Stomach (tissue), 4 donors: ENCODE results near the gene SUPT4H1.

Experiments
- CTCF ChIP-seq, 7 experiments: fragments of 450-650 bp in 4 of 7; fragments of 200-600 bp in 3 of 7; sonication (generic) in 3 of 7; IDR thresholded peaks; one replicate each; pipeline ENCODE4 v1.5.1; 2016 to 2019; ENCODE audit warnings: antibody characterized with exemption in 7 of 7, control low read depth in 2 of 7, mild to moderate bottlenecking in 1 of 7
- EP300 ChIP-seq: sonication (generic); formaldehyde crosslinking; IDR thresholded peaks from one replicate; pipeline ENCODE4 v1.6.1; 2017; ENCODE audit warnings: antibody characterized with exemption
- POLR2A ChIP-seq, 4 donors: fragments of 450-650 bp; IDR thresholded peaks; one replicate each; pipeline ENCODE4 v1.6.1; 2016; ENCODE audit warnings: antibody characterized with exemption in 4 of 4, control low read depth in 2 of 4, mild to moderate bottlenecking in 1 of 4, moderate library complexity in 1 of 4

- TF ChIP-seq CTCF (IDR thresholded peaks at IDR 0.05) (no peak), POLR2A (IDR thresholded peaks at IDR 0.05) (no peak), EP300 (no peak)
Measured at GRCh38 chr17:58308173-58308984, 43.6 kb downstream of the SUPT4H1 start.
